Chondrocyte (in vitro differentiated cells): ENCODE results near the gene ICAM2. TPM values are rescaled to one million over a fixed set of nuclear protein-coding genes. Genes with fewer than 3 reads are reported as not detected.
A peak's percentile ranks its signal among the peaks of the same experiment; 100 is the strongest.

ENCODE experiments used
- DNase-seq: peaks from one replicate; pipeline ENCODE4 v3.0.0; 2021; ENCODE audit warnings: mixed read lengths, low spot score
- H3K27ac Mint-ChIP-seq: one replicate; pipeline ENCODE4 v1.8.0; 2021; ENCODE audit warnings: mild to moderate bottlenecking, moderate library complexity, mixed read lengths; ENCODE audit not compliant: unreplicated experiment
- H3K27me3 Mint-ChIP-seq: 2 replicates; pipeline ENCODE4 v1.8.0; 2021; ENCODE audit warnings: low read depth, mixed read lengths
- H3K36me3 Mint-ChIP-seq: 2 replicates; pipeline ENCODE4 v1.8.0; 2021; ENCODE audit warnings: low read depth, mixed read lengths
- H3K4me1 Mint-ChIP-seq: 2 replicates; pipeline ENCODE4 v1.8.0; 2021; ENCODE audit warnings: low read depth, mild to moderate bottlenecking, mixed read lengths
- H3K4me3 Mint-ChIP-seq: one replicate; pipeline ENCODE4 v1.8.0; 2021; ENCODE audit warnings: mild to moderate bottlenecking, moderate library complexity, mixed read lengths; ENCODE audit not compliant: unreplicated experiment
- H3K9me3 Mint-ChIP-seq: 2 replicates; pipeline ENCODE4 v1.8.0; 2021; ENCODE audit warnings: low read depth, mixed read lengths
- CTCF ChIP-seq: fragments of 200-600 bp; sonication (generic); IDR thresholded peaks from 2 replicates; pipeline ENCODE4 v1.5.0; 2021; ENCODE audit warnings: antibody characterized with exemption, mild to moderate bottlenecking, moderate library complexity
- total RNA-seq: library from RNA; stranded (reverse); gene quantifications from 3 replicates; pipeline ENCODE4 v1.2.1, GENCODE V29; 2021

Gene ICAM2
- total RNA-seq, 1 donor from 2014 or later = not detected

- no peaks in the 10 kb centered on the region for H3K9me3 Mint-ChIP-seq
- no peak for TF ChIP-seq CTCF
- H3K27ac Mint-ChIP-seq = no peak overlapping the region
- H3K4me1 Mint-ChIP-seq = peaks cover 6% of the 10 kb centered on the region
- no peak overlapping the region for H3K4me3 Mint-ChIP-seq
- peaks cover 35% of the 10 kb centered on the region for H3K36me3 Mint-ChIP-seq
- no peak for DNase-seq
- H3K27me3 Mint-ChIP-seq = no peaks in the 10 kb centered on the region
These were observed 39.9 kb upstream of the ICAM2 start for GRCh38 chr17:64060331-64060730.

GRCh38 chr17:64059756-64060155 is 39.3 kb upstream of the ICAM2 start:
- no peaks in the 10 kb centered on the region for H3K9me3 Mint-ChIP-seq
- peaks cover 40% of the 10 kb centered on the region for H3K36me3 Mint-ChIP-seq
- no peak for DNase-seq
- H3K27ac Mint-ChIP-seq = no peak overlapping the region
- no peaks in the 10 kb centered on the region for H3K27me3 Mint-ChIP-seq
- H3K4me3 Mint-ChIP-seq = no peak overlapping the region
- TF ChIP-seq CTCF = no peak
- peaks cover 6% of the 10 kb centered on the region for H3K4me1 Mint-ChIP-seq

- H3K27ac Mint-ChIP-seq = peak overlapping the region; percentile 9
- H3K4me1 Mint-ChIP-seq = peaks cover 6% of the 10 kb centered on the region
- no peaks in the 10 kb centered on the region for H3K9me3 Mint-ChIP-seq
- no peak overlapping the region for H3K4me3 Mint-ChIP-seq
- no peaks in the 10 kb centered on the region for H3K27me3 Mint-ChIP-seq
- no peak for DNase-seq
- TF ChIP-seq CTCF = no peak
- H3K36me3 Mint-ChIP-seq = peaks cover 35% of the 10 kb centered on the region
These were observed 38.2 kb upstream of the ICAM2 start for GRCh38 chr17:64058621-64059020.

- peaks cover 6% of the 10 kb centered on the region for H3K4me1 Mint-ChIP-seq
These were observed 37.3 kb upstream of the ICAM2 start for GRCh38 chr17:64057701-64058263.

DNA sequence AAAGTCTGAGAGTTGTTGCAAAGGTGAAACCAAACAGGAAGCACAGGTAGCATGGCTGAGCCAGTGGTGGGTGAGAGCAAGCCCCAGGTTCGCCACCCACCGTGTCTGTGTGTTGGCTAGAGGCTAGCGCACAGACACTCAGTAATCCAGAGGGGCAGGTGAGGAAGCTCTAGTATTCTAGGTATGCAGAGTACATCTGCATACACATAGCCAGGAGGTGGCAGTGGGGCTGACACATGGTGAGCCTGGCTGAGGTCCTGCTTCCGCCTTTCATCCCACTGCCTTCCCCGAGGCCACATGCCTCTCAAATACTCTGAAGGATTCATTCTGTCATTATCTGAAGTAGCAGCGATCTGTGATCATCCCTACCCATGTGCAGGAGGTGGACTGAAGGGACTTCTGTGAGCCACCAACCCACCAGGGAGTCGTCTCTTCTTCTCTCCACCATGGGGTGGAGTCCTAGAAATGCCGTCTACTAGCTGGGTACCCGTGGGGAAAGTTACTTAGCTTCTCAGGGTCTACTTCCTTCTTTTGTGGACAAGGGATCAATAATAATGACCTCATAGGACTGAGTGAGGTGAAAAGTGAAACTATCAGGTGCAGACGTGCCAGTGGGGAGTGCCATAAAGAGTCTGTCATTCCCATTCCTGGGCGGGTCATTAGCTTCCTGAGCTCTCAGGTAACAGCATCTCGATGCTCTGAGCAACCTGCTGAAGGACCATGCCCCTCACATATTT is 36.0 kb upstream of the ICAM2 start:
- no peak for TF ChIP-seq CTCF
- Mint-ChIP-seq H3K27me3 (no peaks in the 10 kb centered on the region), H3K27ac (no peak overlapping the region), H3K4me1 (peaks cover 6% of the 10 kb centered on the region), H3K9me3 (no peaks in the 10 kb centered on the region), H3K4me3 (no peak overlapping the region), H3K36me3 (peaks cover 47% of the 10 kb centered on the region)
- no peak for DNase-seq

More at GRCh38 chr17:64057701-64058263, 37.3 kb upstream of the ICAM2 start:
- H3K36me3 Mint-ChIP-seq = peaks cover 38% of the 10 kb centered on the region
- H3K27me3 Mint-ChIP-seq = no peaks in the 10 kb centered on the region
- no peaks in the 10 kb centered on the region for H3K9me3 Mint-ChIP-seq
- TF ChIP-seq CTCF = no peak
- no peak for DNase-seq
- no peak overlapping the region for H3K4me3 Mint-ChIP-seq
- H3K27ac Mint-ChIP-seq = peak overlapping the region; percentile 69
